ENCODE data around the gene BCAS3.

BCAS3 gene

GRCh38 chr17:60964160-60964559, 286.5 kb downstream of the BCAS3 start:
- TF ChIP-seq USF1 (IDR thresholded peaks at IDR 0.05), result no peak
- TF ChIP-seq CEBPB (IDR thresholded peaks at IDR 0.05), result no peak
- no peak for TF ChIP-seq TAF1 (IDR thresholded peaks at IDR 0.05; ENCODE audit: low read depth)
- no peak for TF ChIP-seq ZBTB7A (IDR thresholded peaks at IDR 0.05; ENCODE audit: low read depth)
- no peak for TF ChIP-seq MAX (IDR thresholded peaks at IDR 0.05)
- no peak for TF ChIP-seq EGR1 (IDR thresholded peaks at IDR 0.05)
- TF ChIP-seq FOXM1 (IDR thresholded peaks at IDR 0.05; ENCODE audit: borderline replicate concordance, low read depth), result no peak
- no peak for TF ChIP-seq TEAD4 (IDR thresholded peaks at IDR 0.05)
- TF ChIP-seq NFIC (IDR thresholded peaks at IDR 0.05), result no peak
- no peak for TF ChIP-seq EP300 (IDR thresholded peaks at IDR 0.05; ENCODE audit: borderline replicate concordance)
- TF ChIP-seq RAD21 (IDR thresholded peaks at IDR 0.05; ENCODE audit: low read depth), result no peak

- no peak for TF ChIP-seq TAF1 (IDR thresholded peaks at IDR 0.05; ENCODE audit: low read depth)
- no peak for TF ChIP-seq FOXM1 (IDR thresholded peaks at IDR 0.05; ENCODE audit: borderline replicate concordance, low read depth)
- TF ChIP-seq EGR1 (IDR thresholded peaks at IDR 0.05), result no peak
- no peak for TF ChIP-seq RAD21 (IDR thresholded peaks at IDR 0.05; ENCODE audit: low read depth)
Measured at GRCh38 chr17:60968266-60968665, 290.6 kb downstream of the BCAS3 start.

- TF ChIP-seq EGR1 (IDR thresholded peaks at IDR 0.05), result no peak
- TF ChIP-seq FOXM1 (IDR thresholded peaks at IDR 0.05; ENCODE audit: borderline replicate concordance, low read depth), result no peak
- no peak for TF ChIP-seq TAF1 (IDR thresholded peaks at IDR 0.05; ENCODE audit: low read depth)
Measured at GRCh38 chr17:60969500-60970037, 291.9 kb downstream of the BCAS3 start.

GRCh38 chr17:60970741-60971140, 293.1 kb downstream of the BCAS3 start:
- TF ChIP-seq CREB1 (IDR thresholded peaks at IDR 0.05; ENCODE audit: low read depth) (no peak), RAD21 (IDR thresholded peaks at IDR 0.05; ENCODE audit: low read depth) (no peak), CEBPB (IDR thresholded peaks at IDR 0.05) (no peak), EGR1 (IDR thresholded peaks at IDR 0.05) (no peak), TEAD4 (IDR thresholded peaks at IDR 0.05) (no peak), MAX (IDR thresholded peaks at IDR 0.05) (no peak), FOXM1 (IDR thresholded peaks at IDR 0.05; ENCODE audit: borderline replicate concordance, low read depth) (no peak), TCF12 (IDR thresholded peaks at IDR 0.05; ENCODE audit: low read depth) (no peak), ZBTB7A (IDR thresholded peaks at IDR 0.05; ENCODE audit: low read depth) (no peak), NFIC (IDR thresholded peaks at IDR 0.05) (no peak), USF1 (IDR thresholded peaks at IDR 0.05) (no peak)

GRCh38 chr17:60971515-60972369, 294.1 kb downstream of the BCAS3 start:
- TF ChIP-seq ZBTB7A (IDR thresholded peaks at IDR 0.05; ENCODE audit: low read depth) (no peak), NFIC (IDR thresholded peaks at IDR 0.05) (no peak), EP300 (IDR thresholded peaks at IDR 0.05; ENCODE audit: borderline replicate concordance) (no peak), FOXM1 (IDR thresholded peaks at IDR 0.05; ENCODE audit: borderline replicate concordance, low read depth) (no peak), CREB1 (IDR thresholded peaks at IDR 0.05; ENCODE audit: low read depth) (no peak), RAD21 (IDR thresholded peaks at IDR 0.05; ENCODE audit: low read depth) (peak; percentile 74), TAF1 (IDR thresholded peaks at IDR 0.05; ENCODE audit: low read depth) (no peak), TCF12 (IDR thresholded peaks at IDR 0.05; ENCODE audit: low read depth) (no peak), YY1 (IDR thresholded peaks at IDR 0.05; ENCODE audit: low read depth) (0 out of 2 replicates have a peak, but pooled peaks have one; percentile 42), EGR1 (IDR thresholded peaks at IDR 0.05) (no peak), MAX (IDR thresholded peaks at IDR 0.05) (no peak)

- TF ChIP-seq ZBTB7A (IDR thresholded peaks at IDR 0.05; ENCODE audit: low read depth) (no peak), REST (IDR thresholded peaks at IDR 0.05; ENCODE audit: low read depth) (no peak), FOXM1 (IDR thresholded peaks at IDR 0.05; ENCODE audit: borderline replicate concordance, low read depth) (no peak), RAD21 (IDR thresholded peaks at IDR 0.05; ENCODE audit: low read depth) (no peak)
Measured at GRCh38 chr17:60989379-60989778, 311.7 kb downstream of the BCAS3 start.

GRCh38 chr17:60989846-60990245, 312.2 kb downstream of the BCAS3 start:
- TF ChIP-seq REST (IDR thresholded peaks at IDR 0.05; ENCODE audit: low read depth) (no peak), NFIC (IDR thresholded peaks at IDR 0.05) (no peak), CEBPB (IDR thresholded peaks at IDR 0.05) (no peak), FOXM1 (IDR thresholded peaks at IDR 0.05; ENCODE audit: borderline replicate concordance, low read depth) (no peak), TCF12 (IDR thresholded peaks at IDR 0.05; ENCODE audit: low read depth) (no peak), MAX (IDR thresholded peaks at IDR 0.05) (no peak), EGR1 (IDR thresholded peaks at IDR 0.05) (no peak), TEAD4 (IDR thresholded peaks at IDR 0.05) (no peak)

Measured in Ishikawa (cell line).